Fibroblast of lung (primary cell): ENCODE measurements around the gene ZNF474. TPM values are rescaled to one million over a fixed set of nuclear protein-coding genes. Genes with fewer than 3 reads are reported as not detected.

Experiments used
- DNase-seq, 2 donors: peaks; one replicate each; pipeline versions ENCODE4 v3.0.0 to v3.0.0-alpha.2; 2010; ENCODE audit warnings: low read depth in 2 of 2
- H2AFZ ChIP-seq: 2 replicates; pipeline ENCODE4 v1.5.1; 2012; ENCODE audit warnings: low read length, control low read depth, inconsistent platforms
- H3K27ac ChIP-seq: 2 replicates; pipeline ENCODE4 v1.5.1; 2011; ENCODE audit warnings: low read length, control low read depth; ENCODE audit not compliant: insufficient read depth
- H3K27me3 ChIP-seq: 2 replicates; pipeline ENCODE4 v1.5.1; 2011; ENCODE audit warnings: mild to moderate bottlenecking, low read length; ENCODE audit not compliant: control insufficient read depth, insufficient read depth
- H3K36me3 ChIP-seq: 2 replicates; pipeline ENCODE4 v1.5.1; 2011; ENCODE audit warnings: low read length; ENCODE audit not compliant: control insufficient read depth, insufficient read depth
- H3K4me1 ChIP-seq: 2 replicates; pipeline ENCODE4 v1.5.1; 2011; ENCODE audit warnings: low read length; ENCODE audit not compliant: control insufficient read depth, insufficient read depth; ENCODE audit errors: extremely low read depth
- H3K4me2 ChIP-seq: 2 replicates; pipeline ENCODE4 v1.5.1; 2011; ENCODE audit warnings: low read length, control low read depth; ENCODE audit not compliant: insufficient read depth; ENCODE audit errors: extremely low read depth
- H3K4me3 ChIP-seq, 4 experiments: fragments of 200-600 bp in 1 of 4; sonication (generic) in 1 of 4; replicated peaks in 1 of 4; 2 replicates each; pipeline ENCODE4 v1.5.1; 2011 to 2016; ENCODE audit warnings: low read length in 4 of 4, low read depth in 3 of 4, mild to moderate bottlenecking in 3 of 4, control low read depth in 2 of 4, inconsistent platforms in 1 of 4, mixed read lengths in 1 of 4; ENCODE audit not compliant: insufficient read depth in 1 of 4; ENCODE audit errors: control extremely low read depth in 1 of 4
- H3K79me2 ChIP-seq: 2 replicates; pipeline ENCODE4 v1.5.1; 2012; ENCODE audit warnings: mild to moderate bottlenecking, low read length, inconsistent platforms; ENCODE audit not compliant: control insufficient read depth, insufficient read depth
- H3K9ac ChIP-seq: 2 replicates; pipeline ENCODE4 v1.5.1; 2011; ENCODE audit warnings: mild to moderate bottlenecking, low read length, control low read depth; ENCODE audit not compliant: insufficient read depth
- H3K9me3 ChIP-seq: 2 replicates; pipeline ENCODE4 v1.5.1; 2012; ENCODE audit warnings: low read depth, low read length; ENCODE audit not compliant: control insufficient read depth, insufficient read depth
- H4K20me1 ChIP-seq: 2 replicates; pipeline ENCODE4 v1.5.1; 2011; ENCODE audit warnings: low read length; ENCODE audit not compliant: control insufficient read depth, insufficient read depth; ENCODE audit errors: extremely low read depth
- CTCF ChIP-seq, 2 donors: IDR thresholded peaks in 1 of 2; conservative IDR thresholded peaks in 1 of 2; 1 replicate in 1 of 2; 2 replicates in 1 of 2; pipeline ENCODE4 v1.5.1; 2011 to 2012; ENCODE audit warnings: low read length in 2 of 2, control low read depth in 1 of 2, inconsistent platforms in 1 of 2, low read depth in 1 of 2, mild to moderate bottlenecking in 1 of 2
- EZH2 ChIP-seq: IDR thresholded peaks from 2 replicates; pipeline ENCODE4 v1.5.1; 2012; ENCODE audit warnings: low read length, control low read depth, mild to moderate bottlenecking; ENCODE audit errors: missing control alignments
- polyA plus RNA-seq, 2 donors: library from polyadenylated mRNA; depleted of rRNA in 1 of 2; stranded (reverse) in 1 of 2; unstranded in 1 of 2; fragments of >200 nt; gene quantifications; 2 replicates each; pipeline ENCODE4 v1.2.1, GENCODE V29; 2011 to 2012; ENCODE audit warnings: missing spikeins in 1 of 2
- total RNA-seq: library from RNA; depleted of rRNA; stranded (reverse); fragments of >200 nt; gene quantifications from 2 replicates; pipeline ENCODE4 v1.2.1, GENCODE V29; 2014

Gene ZNF474
- total and polyA plus RNA-seq, 2 donors (not counting 1 experiment from before 2014, with no cell fraction given), result 0.17 to 0.20 TPM

- H3K36me3 ChIP-seq, result no peaks in the 10 kb centered on the region
- no peaks in the 10 kb centered on the region for H3K27me3 ChIP-seq
- H3K4me1 ChIP-seq, result peaks cover 37% of the 10 kb centered on the region
- H3K4me3 ChIP-seq, result no peak overlapping the region
- H3K27ac ChIP-seq, result peak overlapping the region; percentile 83
- peak overlapping the region; percentile 84 for H3K4me2 ChIP-seq
- H3K9me3 ChIP-seq, result no peaks in the 10 kb centered on the region
- H3K79me2 ChIP-seq, result no peaks in the 10 kb centered on the region
- DNase-seq, result no peak
- H3K9ac ChIP-seq, result no peak overlapping the region
- TF ChIP-seq EZH2, result no peak
- no peak for TF ChIP-seq CTCF (conservative IDR thresholded peaks at IDR 0.05 in 1 of 2, IDR thresholded peaks at IDR 0.05 in 1 of 2; ENCODE audit: low read depth in 1 of 2, low read length in 2 of 2)
- H4K20me1 ChIP-seq, result no peaks in the 10 kb centered on the region
- H2AFZ ChIP-seq, result no peak overlapping the region
Observed at GRCh38 chr5:122164070-122164435, 34.7 kb downstream of the ZNF474 start.

GRCh38 chr5:122164831-122165558 is 35.6 kb downstream of the ZNF474 start:
- H3K9ac ChIP-seq, result no peak overlapping the region
- no peak overlapping the region for H2AFZ ChIP-seq
- H3K4me2 ChIP-seq, result no peak overlapping the region

GRCh38 chr5:122165559-122166078 is 36.3 kb downstream of the ZNF474 start:
- H2AFZ ChIP-seq, result no peak overlapping the region
- H3K27ac ChIP-seq, result peak overlapping the region; percentile 28
- no peak overlapping the region for H3K9ac ChIP-seq
- H3K36me3 ChIP-seq, result no peaks in the 10 kb centered on the region
- H3K4me3 ChIP-seq, result no peak overlapping the region
- no peaks in the 10 kb centered on the region for H4K20me1 ChIP-seq
- no peaks in the 10 kb centered on the region for H3K9me3 ChIP-seq
- H3K27me3 ChIP-seq, result no peaks in the 10 kb centered on the region
- H3K79me2 ChIP-seq, result no peaks in the 10 kb centered on the region
- peaks cover 38% of the 10 kb centered on the region for H3K4me1 ChIP-seq
- peak; percentile 78 to 92 for DNase-seq
- TF ChIP-seq EZH2, result no peak
- TF ChIP-seq CTCF (conservative IDR thresholded peaks at IDR 0.05 in 1 of 2, IDR thresholded peaks at IDR 0.05 in 1 of 2; ENCODE audit: low read depth in 1 of 2, low read length in 2 of 2), result no peak
- H3K4me2 ChIP-seq, result no peak overlapping the region

More at GRCh38 chr5:122164831-122165558, 35.6 kb downstream of the ZNF474 start:
- Histone ChIP-seq H4K20me1 (no peaks in the 10 kb centered on the region), H3K27me3 (no peaks in the 10 kb centered on the region), H3K27ac (no peak overlapping the region), H3K79me2 (no peaks in the 10 kb centered on the region), H3K4me3 (no peak overlapping the region), H3K9me3 (no peaks in the 10 kb centered on the region), H3K4me1 (peaks cover 37% of the 10 kb centered on the region), H3K36me3 (no peaks in the 10 kb centered on the region)
- no peak for DNase-seq
- no peak for TF ChIP-seq EZH2
- no peak for TF ChIP-seq CTCF (conservative IDR thresholded peaks at IDR 0.05 in 1 of 2, IDR thresholded peaks at IDR 0.05 in 1 of 2; ENCODE audit: low read depth in 1 of 2, low read length in 2 of 2)
